Activated T-cell treated with anti-CD3 and anti-CD28 coated beads for 4 hours (primary cell): ENCODE measurements around the gene BBS2.

Experiments
- DNase-seq: peaks from one replicate; pipeline ENCODE4 v3.0.0-alpha.2; 2020

The BBS2 gene

GRCh38 chr16:56470666-56471065 is 49.2 kb downstream of the BBS2 start:
- DNase-seq, result no peak

GRCh38 chr16:56470232-56470631 is 49.6 kb downstream of the BBS2 start:
- no peak for DNase-seq

GRCh38 chr16:56469748-56470147 is 50.1 kb downstream of the BBS2 start:
- DNase-seq, result no peak

GRCh38 chr16:56468800-56469199 is 51.0 kb downstream of the BBS2 start:
- DNase-seq, result no peak

- DNase-seq, result no peak
These were observed 53.5 kb downstream of the BBS2 start for GRCh38 chr16:56466344-56466743.

GRCh38 chr16:56463153-56463552 is 56.7 kb downstream of the BBS2 start:
- DNase-seq, result no peak

GRCh38 chr16:56462064-56462796 is 57.6 kb downstream of the BBS2 start:
- no peak for DNase-seq

- no peak for DNase-seq
These were observed 59.7 kb downstream of the BBS2 start for GRCh38 chr16:56460101-56460500.

- DNase-seq, result no peak
These were observed 61.8 kb downstream of the BBS2 start for GRCh38 chr16:56457927-56458470.

GRCh38 chr16:56451753-56452689 is 67.8 kb downstream of the BBS2 start:
- no peak for DNase-seq

GRCh38 chr16:56450986-56451752 is 68.7 kb downstream of the BBS2 start, which contains the start of the genes NUDT21 and OGFOD1:
NUDT21 (minus strand) TSS chr16:56451332; CDS start chr16:56451202, 130 bp downstream.
OGFOD1 (plus strand) TSS chr16:56451554; CDS start chr16:56451613, 59 bp downstream.
- DNase-seq, result peak; percentile 82

- no peak for DNase-seq
These were observed 69.4 kb downstream of the BBS2 start for GRCh38 chr16:56450275-56450985.

- DNase-seq, result no peak
These were observed 71.8 kb downstream of the BBS2 start for GRCh38 chr16:56448005-56448404.

GRCh38 chr16:56447286-56447685 is 72.5 kb downstream of the BBS2 start:
- DNase-seq, result no peak

- DNase-seq, result no peak
These were observed 81.8 kb downstream of the BBS2 start for GRCh38 chr16:56438038-56438437.

GRCh38 chr16:56436258-56436657 is 83.6 kb downstream of the BBS2 start:
- no peak for DNase-seq
